Muscle of leg (tissue), 11 donors: ENCODE measurements around the gene ZNF26. TPM values are rescaled to one million over a fixed set of nuclear protein-coding genes. Genes with fewer than 3 reads are reported as not detected.

Experiments
- DNase-seq: peaks from one replicate; pipeline ENCODE4 v3.0.0; 2013
- H3K27ac ChIP-seq: one replicate; pipeline ENCODE4 v1.5.1; 2013; ENCODE audit warnings: mild to moderate bottlenecking, low read length, control low read depth
- H3K27me3 ChIP-seq: one replicate; pipeline ENCODE4 v1.6.1; 2013; ENCODE audit warnings: low read length; ENCODE audit not compliant: control insufficient read depth, insufficient read depth
- H3K36me3 ChIP-seq: one replicate; pipeline ENCODE4 v1.6.1; 2013; ENCODE audit warnings: low read length; ENCODE audit not compliant: control insufficient read depth, insufficient read depth
- H3K4me1 ChIP-seq: one replicate; pipeline ENCODE4 v1.6.1; 2013; ENCODE audit warnings: low read length; ENCODE audit not compliant: control insufficient read depth, insufficient read depth
- H3K4me3 ChIP-seq: one replicate; pipeline ENCODE4 v1.5.1; 2013; ENCODE audit warnings: low read length, control low read depth
- H3K9me3 ChIP-seq: replicated peaks from 2 replicates; pipeline ENCODE4 v1.6.1; 2013; ENCODE audit warnings: low read depth, low read length; ENCODE audit not compliant: control insufficient read depth
- WGBS: methylation state at CpG from one replicate; pipeline ENCODE4 v1.1.5; 2013; ENCODE audit warnings: missing lambda C conversion rate; ENCODE audit not compliant: insufficient coverage; 5-methylcytosine and 5-hydroxymethylcytosine counted together
- polyA plus RNA-seq, 8 donors: library from polyadenylated mRNA; unstranded; fragments of 120-200 nt; gene quantifications; one replicate each; pipeline versions ENCODE4 v1.2.1 to v1.2.3, GENCODE V29; 2013; ENCODE audit warnings: inconsistent platforms in 1 of 8, low replicate concordance in 1 of 8; ENCODE audit not compliant: insufficient read length in 8 of 8, insufficient read depth in 1 of 8
- total RNA-seq: library from RNA; stranded (reverse); fragments of 120-200 nt; gene quantifications from one replicate; pipeline ENCODE4 v1.2.4, GENCODE V29; 2013

ZNF26 gene
- total and polyA plus RNA-seq, 9 donors, result 6.6 to 10.5 (median 7.8) TPM

GRCh38 chr12:132986885-132987225 is 688 bp downstream of the ZNF26 start:
- H3K4me1 ChIP-seq, result peaks cover 7% of the 10 kb centered on the region
- H3K9me3 ChIP-seq, result peaks cover 32% of the 10 kb centered on the region
- DNase-seq, result no peak
- 0% methylated on average over 4 of the region's 11 CpGs for WGBS
- H3K27me3 ChIP-seq, result no peaks in the 10 kb centered on the region
- H3K27ac ChIP-seq, result no peak overlapping the region
- H3K36me3 ChIP-seq, result peaks cover 4% of the 10 kb centered on the region
- H3K4me3 ChIP-seq, result peak overlapping the region; percentile 98

GRCh38 chr12:132998741-132999140 is 12.6 kb downstream of the ZNF26 start:
- H3K36me3 ChIP-seq, result peaks cover 18% of the 10 kb centered on the region
- no peak for DNase-seq

GRCh38 chr12:133010657-133011297 is 24.6 kb downstream of the ZNF26 start:
- Histone ChIP-seq H3K4me3 (no peak overlapping the region), H3K36me3 (peaks cover 64% of the 10 kb centered on the region), H3K4me1 (no peaks in the 10 kb centered on the region), H3K27me3 (no peaks in the 10 kb centered on the region), H3K27ac (no peak overlapping the region), H3K9me3 (peaks cover 83% of the 10 kb centered on the region)
- WGBS, result no CpG with 5 or more reads among the region's 6 CpGs
- no peak for DNase-seq

More at GRCh38 chr12:132998741-132999140, 12.6 kb downstream of the ZNF26 start:
- 43% methylated on average over 1 of the region's 1 CpG for WGBS
- H3K4me1 ChIP-seq, result no peaks in the 10 kb centered on the region
- no peak overlapping the region for H3K27ac ChIP-seq
- H3K9me3 ChIP-seq, result peaks cover 65% of the 10 kb centered on the region
- no peak overlapping the region for H3K4me3 ChIP-seq
- H3K27me3 ChIP-seq, result no peaks in the 10 kb centered on the region

- WGBS, result 100% methylated on average over 1 of the region's 2 CpGs
These were observed 37.4 kb downstream of the ZNF26 start for GRCh38 chr12:133023566-133023965.

GRCh38 chr12:133026996-133027395 is 40.8 kb downstream of the ZNF26 start:
- DNase-seq, result no peak
- Histone ChIP-seq H3K9me3 (peaks cover 50% of the 10 kb centered on the region), H3K36me3 (no peaks in the 10 kb centered on the region), H3K4me3 (no peak overlapping the region), H3K27ac (no peak overlapping the region), H3K4me1 (no peaks in the 10 kb centered on the region), H3K27me3 (no peaks in the 10 kb centered on the region)
- 100% methylated on average over 3 of the region's 7 CpGs for WGBS

More at GRCh38 chr12:133023566-133023965, 37.4 kb downstream of the ZNF26 start:
- Histone ChIP-seq H3K36me3 (peaks cover 2% of the 10 kb centered on the region), H3K27me3 (no peaks in the 10 kb centered on the region), H3K4me1 (no peaks in the 10 kb centered on the region), H3K27ac (no peak overlapping the region), H3K4me3 (no peak overlapping the region), H3K9me3 (peaks cover 53% of the 10 kb centered on the region)
- DNase-seq, result no peak

GRCh38 chr12:133037207-133038005 is 51.2 kb downstream of the ZNF26 start, which contains the start of gene ZNF84:
Gene ZNF84, plus strand, starts transcription at chr12:133037509. Its CDS starts 3,959 bp downstream, at chr12:133041468.
- DNase-seq, result peak; percentile 99
- peak within 1 kb of the TSS; percentile 80 for H3K4me3 ChIP-seq
- H3K9me3 ChIP-seq, result peaks cover 48% of the 10 kb centered on the region
- H3K27me3 ChIP-seq, result no peaks in the 10 kb centered on the region
- WGBS, result under 1% methylated on average over 97 of the region's 103 CpGs
- H3K36me3 ChIP-seq, result peaks cover 8% of the 10 kb centered on the region
- H3K27ac ChIP-seq, result peak within 1 kb of the TSS; percentile 97
- H3K4me1 ChIP-seq, result peaks cover 2% of the 10 kb centered on the region

GRCh38 chr12:133038118-133038709 is 52.0 kb downstream of the ZNF26 start:
- no CpG with 5 or more reads among the region's 4 CpGs for WGBS
- Histone ChIP-seq H3K36me3 (peaks cover 17% of the 10 kb centered on the region), H3K27me3 (no peaks in the 10 kb centered on the region), H3K9me3 (peaks cover 56% of the 10 kb centered on the region), H3K27ac (peak overlapping the region; percentile 97), H3K4me3 (peak overlapping the region; percentile 80), H3K4me1 (peaks cover 2% of the 10 kb centered on the region)
- no peak for DNase-seq

- Histone ChIP-seq H3K27me3 (no peaks in the 10 kb centered on the region), H3K9me3 (peaks cover 92% of the 10 kb centered on the region)
These were observed 60.5 kb downstream of the ZNF26 start for GRCh38 chr12:133046698-133047097.

GRCh38 chr12:133057446-133057845 is 71.3 kb downstream of the ZNF26 start:
- no CpG with 5 or more reads among the region's 5 CpGs for WGBS
- no peaks in the 10 kb centered on the region for H3K27me3 ChIP-seq
- no peak for DNase-seq
- no peak overlapping the region for H3K27ac ChIP-seq
- no peaks in the 10 kb centered on the region for H3K4me1 ChIP-seq
- H3K4me3 ChIP-seq, result no peak overlapping the region
- peaks cover 23% of the 10 kb centered on the region for H3K36me3 ChIP-seq
- peaks cover 75% of the 10 kb centered on the region for H3K9me3 ChIP-seq

More at GRCh38 chr12:133046698-133047097, 60.5 kb downstream of the ZNF26 start:
- peaks cover 62% of the 10 kb centered on the region for H3K36me3 ChIP-seq
- H3K27ac ChIP-seq, result no peak overlapping the region
- H3K4me3 ChIP-seq, result no peak overlapping the region
- DNase-seq, result no peak
- WGBS, result no CpG with 5 or more reads among the region's 3 CpGs
- H3K4me1 ChIP-seq, result no peaks in the 10 kb centered on the region
